GM18505 (cell line): Measurements from ENCODE around the gene SFTPB.
"Not testable (repeated sequence)": the region's sequence is repeated elsewhere in the genome, so short reads cannot be mapped to it uniquely, and the experiment has no call there.

ENCODE experiments used
- ATAC-seq: cut with Tn5 transposase; IDR thresholded peaks from one replicate; pipeline ENCODE4 v1.9.1; 2021; ENCODE audit not compliant: unreplicated experiment
- POLR2A ChIP-seq: IDR thresholded peaks from 4 replicates; pipeline ENCODE4 v1.6.1; 2011; ENCODE audit warnings: borderline replicate concordance; ENCODE audit not compliant: insufficient read depth, insufficient read length; ENCODE audit errors: extremely low read depth

The SFTPB gene

GRCh38 chr2:85668009-85668856 is at the start of gene SFTPB:
Gene SFTPB (minus strand): TSS chr2:85668199. CDS start chr2:85668183, 16 bp downstream.
- no peak for ATAC-seq
- TF ChIP-seq POLR2A = no peak

- ATAC-seq = no peak
- no peak for TF ChIP-seq POLR2A
Observed at GRCh38 chr2:85717308-85718008, 49.5 kb upstream of the SFTPB start.

- ATAC-seq = no peak
- TF ChIP-seq POLR2A = no peak
Observed at GRCh38 chr2:85716346-85716914, 48.4 kb upstream of the SFTPB start.

- TF ChIP-seq POLR2A = no peak
- no peak for ATAC-seq
Observed at GRCh38 chr2:85714841-85715240, 46.8 kb upstream of the SFTPB start.

GRCh38 chr2:85714421-85714820 is 46.4 kb upstream of the SFTPB start:
- not testable (repeated sequence) for ATAC-seq

- no peak for ATAC-seq
- TF ChIP-seq POLR2A = no peak
Observed at GRCh38 chr2:85713836-85714235, 45.8 kb upstream of the SFTPB start.

- no peak for ATAC-seq
- no peak for TF ChIP-seq POLR2A
Observed at GRCh38 chr2:85712849-85713612, 45.0 kb upstream of the SFTPB start.

GRCh38 chr2:85712336-85712735 is 44.3 kb upstream of the SFTPB start:
- no peak for TF ChIP-seq POLR2A
- ATAC-seq = no peak

GRCh38 chr2:85711578-85712060 is 43.6 kb upstream of the SFTPB start:
- TF ChIP-seq POLR2A = no peak
- no peak for ATAC-seq

- no peak for ATAC-seq
- no peak for TF ChIP-seq POLR2A
Observed at GRCh38 chr2:85710687-85711577, 42.9 kb upstream of the SFTPB start.

GRCh38 chr2:85709401-85709811 is 41.4 kb upstream of the SFTPB start:
- no peak for TF ChIP-seq POLR2A
- no peak for ATAC-seq

- no peak for TF ChIP-seq POLR2A
- ATAC-seq = no peak
Observed at GRCh38 chr2:85708641-85709040, 40.6 kb upstream of the SFTPB start.

GRCh38 chr2:85707304-85707703 is 39.3 kb upstream of the SFTPB start:
- no peak for TF ChIP-seq POLR2A
- ATAC-seq = peak; percentile 53
